GM12864 (cell line): Measurements from ENCODE around the gene DCPS.

Experiments
- DNase-seq: peaks from one replicate; pipeline ENCODE4 v3.0.0-alpha.2; 2011; ENCODE audit warnings: low read depth
- H3K4me3 ChIP-seq: 2 replicates; pipeline ENCODE4 v1.5.1; 2011; ENCODE audit warnings: mild to moderate bottlenecking, low read depth, low read length, control low read depth
- TF ChIP-seq, protein P1 (sequence below): IDR thresholded peaks from 2 replicates; pipeline ENCODE4 v1.5.1; 2011; ENCODE audit warnings: low read depth, mild to moderate bottlenecking, moderate library complexity, low read length, control low read depth, inconsistent platforms; ENCODE audit errors: missing control alignments

The DCPS gene

DNA sequence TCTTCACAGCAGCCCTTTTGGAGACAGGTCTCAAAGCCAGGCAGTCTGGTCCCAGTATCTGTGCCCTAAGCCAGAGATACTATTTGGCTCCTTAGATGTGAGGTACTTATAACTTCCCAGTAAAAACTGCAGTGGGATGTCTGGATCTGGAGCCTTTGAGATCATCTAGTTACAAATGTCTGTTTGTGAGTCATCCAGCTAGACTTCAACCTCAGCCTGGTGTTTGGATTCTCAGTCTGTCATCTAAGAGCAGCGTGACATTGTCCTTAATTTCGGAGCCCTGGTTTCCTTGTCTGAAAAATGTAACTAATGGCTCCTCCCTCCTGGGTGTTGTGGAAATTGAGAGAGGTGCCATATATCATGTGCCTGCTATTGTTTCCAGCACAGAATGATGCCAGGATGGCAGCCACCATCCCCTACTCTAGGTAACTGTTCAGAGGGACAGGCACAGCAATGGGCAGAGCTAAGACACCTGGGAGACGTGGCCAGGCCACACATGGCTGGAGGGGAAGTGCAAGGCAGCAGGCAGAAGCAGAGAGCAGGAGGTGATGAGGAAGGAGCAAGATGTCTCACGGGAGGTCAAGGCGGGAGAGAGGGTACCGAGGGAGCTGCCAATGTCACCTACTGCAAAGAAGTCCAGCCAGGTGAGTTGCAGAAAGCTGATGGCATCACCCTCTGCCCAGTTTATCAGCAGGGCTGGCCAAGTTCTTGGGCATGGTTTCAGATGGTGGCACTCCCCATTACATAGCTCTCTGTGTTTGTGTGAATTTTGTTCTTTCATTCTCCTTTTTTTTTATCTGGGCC lies 31.0 kb downstream of the DCPS start:
- TF ChIP-seq, protein P1, sequence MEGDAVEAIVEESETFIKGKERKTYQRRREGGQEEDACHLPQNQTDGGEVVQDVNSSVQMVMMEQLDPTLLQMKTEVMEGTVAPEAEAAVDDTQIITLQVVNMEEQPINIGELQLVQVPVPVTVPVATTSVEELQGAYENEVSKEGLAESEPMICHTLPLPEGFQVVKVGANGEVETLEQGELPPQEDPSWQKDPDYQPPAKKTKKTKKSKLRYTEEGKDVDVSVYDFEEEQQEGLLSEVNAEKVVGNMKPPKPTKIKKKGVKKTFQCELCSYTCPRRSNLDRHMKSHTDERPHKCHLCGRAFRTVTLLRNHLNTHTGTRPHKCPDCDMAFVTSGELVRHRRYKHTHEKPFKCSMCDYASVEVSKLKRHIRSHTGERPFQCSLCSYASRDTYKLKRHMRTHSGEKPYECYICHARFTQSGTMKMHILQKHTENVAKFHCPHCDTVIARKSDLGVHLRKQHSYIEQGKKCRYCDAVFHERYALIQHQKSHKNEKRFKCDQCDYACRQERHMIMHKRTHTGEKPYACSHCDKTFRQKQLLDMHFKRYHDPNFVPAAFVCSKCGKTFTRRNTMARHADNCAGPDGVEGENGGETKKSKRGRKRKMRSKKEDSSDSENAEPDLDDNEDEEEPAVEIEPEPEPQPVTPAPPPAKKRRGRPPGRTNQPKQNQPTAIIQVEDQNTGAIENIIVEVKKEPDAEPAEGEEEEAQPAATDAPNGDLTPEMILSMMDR: no peak
- DNase-seq: no peak
- no peak overlapping the region for H3K4me3 ChIP-seq

DNA sequence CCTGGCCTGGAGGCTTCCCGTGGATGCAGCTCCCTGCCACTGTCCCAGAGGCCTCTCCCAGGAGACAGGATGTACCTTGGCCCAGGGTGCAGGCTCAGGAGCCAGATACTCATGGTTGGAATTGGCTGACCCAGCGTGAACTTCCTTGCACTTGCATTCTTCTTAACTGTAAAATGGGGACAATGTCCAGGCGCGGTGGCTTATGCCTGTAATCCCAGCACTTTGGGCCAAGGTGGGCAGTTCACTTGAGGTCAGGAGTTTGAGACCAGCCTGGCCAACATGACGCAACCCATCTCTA lies 31.6 kb downstream of the DCPS start:
- TF ChIP-seq, protein P1: no peak
- DNase-seq: no peak
- H3K4me3 ChIP-seq: no peak overlapping the region

DNA sequence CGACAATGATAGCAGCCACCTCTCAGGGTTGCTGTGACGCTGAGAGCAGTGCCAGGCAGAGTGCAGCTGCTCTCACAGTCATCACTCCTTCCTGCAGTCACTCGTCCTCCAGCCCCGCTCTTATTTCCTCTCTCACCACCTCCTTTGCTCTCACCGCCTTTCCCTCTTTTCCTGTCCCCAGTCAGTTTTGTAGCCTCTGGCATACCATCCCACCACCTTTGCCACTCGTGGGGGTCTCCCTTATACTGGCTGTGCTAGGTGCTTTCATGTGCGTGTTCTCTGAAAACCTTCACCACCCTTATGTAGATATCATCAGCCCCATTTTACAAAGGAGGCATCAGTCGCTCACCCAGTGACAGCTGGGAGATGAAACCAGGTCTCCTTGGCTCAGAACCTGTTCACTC lies 32.3 kb downstream of the DCPS start:
- H3K4me3 ChIP-seq: no peak overlapping the region
- DNase-seq: no peak
- TF ChIP-seq, protein P1: no peak

- TF ChIP-seq, protein P1: no peak
- no peak overlapping the region for H3K4me3 ChIP-seq
- DNase-seq: no peak
Observed at GRCh38 chr11:126336671-126337101, 32.8 kb downstream of the DCPS start.

DNA sequence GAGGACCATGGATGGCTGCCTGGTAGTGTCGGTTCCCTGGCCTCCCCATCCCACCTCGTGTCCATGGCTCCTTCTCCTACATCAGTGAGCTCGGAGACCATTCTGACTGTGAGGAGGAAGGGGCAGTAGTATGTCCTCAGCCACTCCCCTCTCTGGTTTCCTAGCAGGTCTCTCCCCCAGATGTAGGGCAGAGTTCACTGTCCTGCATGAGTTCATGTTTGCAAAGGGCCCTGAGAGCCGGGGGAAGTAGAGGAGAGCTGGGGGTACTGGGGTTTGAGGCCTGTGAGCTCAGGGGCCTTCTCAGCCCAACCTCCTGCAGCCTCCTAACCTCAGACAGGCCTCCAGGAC lies 33.2 kb downstream of the DCPS start:
- TF ChIP-seq, protein P1: no peak
- no peak overlapping the region for H3K4me3 ChIP-seq

GRCh38 chr11:126337474-126338241 lies 33.8 kb downstream of the DCPS start:
- no peak overlapping the region for H3K4me3 ChIP-seq
- DNase-seq: no peak
- TF ChIP-seq, protein P1: no peak

More for the DNA sequence above, 33.2 kb downstream of the DCPS start:
- no peak for DNase-seq
